DND-41 (cell line): ENCODE measurements around the gene DUSP15.

Experiments used
- ATAC-seq: fragments of 200-7000 bp; cut with Tn5 transposase; 3 replicates; pipeline ENCODE4 v1.9.1; 2021; ENCODE audit warnings: low read depth; ENCODE audit not compliant: insufficient read depth
- DNase-seq: peaks from one replicate; pipeline ENCODE4 v3.0.0-alpha.2; 2020
- H2AFZ ChIP-seq: 2 replicates; pipeline ENCODE4 v1.6.0; 2012; ENCODE audit warnings: low read depth, low read length
- H3K27ac ChIP-seq: 2 replicates; pipeline ENCODE4 v1.5.1; 2012; ENCODE audit warnings: low read length, inconsistent platforms
- H3K27me3 ChIP-seq: fragments of 200-600 bp; sonication (generic); 2 replicates; pipeline ENCODE4 v1.6.0; 2012; ENCODE audit warnings: low read length, mild to moderate bottlenecking, inconsistent platforms; ENCODE audit not compliant: insufficient read depth, poor library complexity
- H3K36me3 ChIP-seq: 2 replicates; pipeline ENCODE4 v1.5.1; 2012; ENCODE audit warnings: low read length, inconsistent platforms; ENCODE audit not compliant: insufficient read depth
- H3K4me1 ChIP-seq: 2 replicates; pipeline ENCODE4 v1.5.1; 2012; ENCODE audit warnings: mild to moderate bottlenecking, low read length; ENCODE audit not compliant: insufficient read depth
- H3K4me2 ChIP-seq: 2 replicates; pipeline ENCODE4 v1.6.0; 2012; ENCODE audit warnings: mild to moderate bottlenecking, moderate library complexity, low read length, inconsistent platforms; ENCODE audit not compliant: insufficient read depth
- H3K4me3 ChIP-seq, 2 experiments: fragments of 200-600 bp in 1 of 2; shearing (Covaris generic) in 1 of 2; 2 replicates each; pipeline ENCODE4 v1.5.1; 2012 to 2016; ENCODE audit warnings: inconsistent platforms in 2 of 2, low read length in 2 of 2, mild to moderate bottlenecking in 2 of 2, low read depth in 1 of 2, moderate library complexity in 1 of 2
- H3K79me2 ChIP-seq: 2 replicates; pipeline ENCODE4 v1.6.0; 2012; ENCODE audit warnings: low read length, inconsistent platforms; ENCODE audit not compliant: insufficient read depth
- H3K9ac ChIP-seq: 2 replicates; pipeline ENCODE4 v1.6.0; 2012; ENCODE audit warnings: low read depth, mild to moderate bottlenecking, inconsistent platforms, low read length, moderate library complexity
- H3K9me3 ChIP-seq: 2 replicates; pipeline ENCODE4 v1.5.1; 2012; ENCODE audit warnings: low read length, moderate library complexity, mild to moderate bottlenecking, inconsistent platforms; ENCODE audit not compliant: insufficient read depth, severe bottlenecking
- H4K20me1 ChIP-seq: 2 replicates; pipeline ENCODE4 v1.6.0; 2012; ENCODE audit warnings: low read length; ENCODE audit not compliant: insufficient read depth
- EZH2 ChIP-seq: IDR thresholded peaks from 3 replicates; pipeline ENCODE4 v1.6.1; 2012; ENCODE audit warnings: borderline replicate concordance, low read depth, mild to moderate bottlenecking, moderate library complexity, low read length, inconsistent platforms; ENCODE audit not compliant: severe bottlenecking
- TF ChIP-seq, protein P1 (sequence below): IDR thresholded peaks from 2 replicates; pipeline ENCODE4 v1.5.1; 2012; ENCODE audit warnings: borderline replicate concordance, low read length, moderate library complexity, mild to moderate bottlenecking; ENCODE audit not compliant: poor library complexity, severe bottlenecking; ENCODE audit errors: extremely low read depth

Gene DUSP15

DNA sequence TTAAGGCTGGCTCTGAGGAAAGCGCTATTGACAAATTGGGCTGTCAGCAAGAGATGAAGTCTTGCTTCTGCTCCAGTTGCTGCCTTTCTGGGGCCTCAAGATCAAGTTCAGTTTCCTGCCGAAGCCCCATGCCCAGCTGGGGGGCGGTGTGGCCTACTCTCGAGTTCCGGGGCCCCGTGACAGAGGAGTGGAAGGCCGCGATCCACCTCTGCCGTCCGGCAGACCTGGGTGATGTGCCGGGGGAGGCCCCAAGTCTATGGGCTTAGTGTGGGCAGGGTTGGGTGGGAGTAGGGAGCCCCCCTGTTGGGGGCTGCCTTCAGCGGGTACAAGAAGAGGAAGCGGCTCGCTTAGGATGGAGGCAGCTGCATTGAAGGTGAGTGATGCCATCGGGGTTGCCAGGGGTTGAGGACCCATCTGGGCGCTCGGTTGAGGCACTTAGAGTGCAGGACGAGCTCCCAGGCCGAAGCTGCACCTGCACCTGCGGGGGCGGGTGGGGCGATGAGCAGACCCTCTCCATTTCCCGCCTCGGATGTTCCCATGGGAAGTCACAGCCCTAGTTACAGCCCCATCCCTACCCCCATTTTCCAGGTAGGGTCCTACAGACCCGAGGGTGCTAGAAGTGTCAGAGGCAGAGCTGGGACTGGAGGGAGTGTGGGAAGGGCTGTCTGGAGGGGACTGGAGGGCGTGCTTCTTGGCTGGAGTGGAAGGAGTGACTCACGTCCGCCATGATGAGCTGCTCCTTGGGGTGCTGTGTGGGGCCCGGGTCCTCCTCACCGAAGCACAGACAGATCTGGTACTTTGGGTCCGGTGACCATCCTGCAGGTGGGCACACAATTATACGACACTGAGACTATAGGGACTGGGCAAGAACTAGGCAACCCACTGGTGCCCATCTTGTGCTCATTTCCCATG is 22.0 kb downstream of the DUSP15 start:
- no peak overlapping the region for H3K4me3 ChIP-seq
- peaks cover 9% of the 10 kb centered on the region for H4K20me1 ChIP-seq
- no peak overlapping the region for H3K4me2 ChIP-seq
- no peaks in the 10 kb centered on the region for H3K79me2 ChIP-seq
- H3K9me3 ChIP-seq, result no peaks in the 10 kb centered on the region
- no peaks in the 10 kb centered on the region for H3K27me3 ChIP-seq
- no peak overlapping the region for H3K9ac ChIP-seq
- H3K4me1 ChIP-seq, result peaks cover 7% of the 10 kb centered on the region
- ATAC-seq (no peak), DNase-seq (no peak)
- no peak overlapping the region for H3K27ac ChIP-seq
- no peaks in the 10 kb centered on the region for H3K36me3 ChIP-seq
- TF ChIP-seq EZH2, result no peak
- TF ChIP-seq, protein P1, sequence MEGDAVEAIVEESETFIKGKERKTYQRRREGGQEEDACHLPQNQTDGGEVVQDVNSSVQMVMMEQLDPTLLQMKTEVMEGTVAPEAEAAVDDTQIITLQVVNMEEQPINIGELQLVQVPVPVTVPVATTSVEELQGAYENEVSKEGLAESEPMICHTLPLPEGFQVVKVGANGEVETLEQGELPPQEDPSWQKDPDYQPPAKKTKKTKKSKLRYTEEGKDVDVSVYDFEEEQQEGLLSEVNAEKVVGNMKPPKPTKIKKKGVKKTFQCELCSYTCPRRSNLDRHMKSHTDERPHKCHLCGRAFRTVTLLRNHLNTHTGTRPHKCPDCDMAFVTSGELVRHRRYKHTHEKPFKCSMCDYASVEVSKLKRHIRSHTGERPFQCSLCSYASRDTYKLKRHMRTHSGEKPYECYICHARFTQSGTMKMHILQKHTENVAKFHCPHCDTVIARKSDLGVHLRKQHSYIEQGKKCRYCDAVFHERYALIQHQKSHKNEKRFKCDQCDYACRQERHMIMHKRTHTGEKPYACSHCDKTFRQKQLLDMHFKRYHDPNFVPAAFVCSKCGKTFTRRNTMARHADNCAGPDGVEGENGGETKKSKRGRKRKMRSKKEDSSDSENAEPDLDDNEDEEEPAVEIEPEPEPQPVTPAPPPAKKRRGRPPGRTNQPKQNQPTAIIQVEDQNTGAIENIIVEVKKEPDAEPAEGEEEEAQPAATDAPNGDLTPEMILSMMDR, result no peak
- no peak overlapping the region for H2AFZ ChIP-seq

- Histone ChIP-seq H3K9me3 (no peaks in the 10 kb centered on the region), H3K27ac (no peak overlapping the region), H3K4me1 (no peaks in the 10 kb centered on the region), H2AFZ (no peak overlapping the region), H3K79me2 (no peaks in the 10 kb centered on the region), H3K27me3 (no peaks in the 10 kb centered on the region), H3K9ac (no peak overlapping the region), H3K4me3 (no peak overlapping the region), H4K20me1 (peaks cover 9% of the 10 kb centered on the region), H3K4me2 (no peak overlapping the region), H3K36me3 (no peaks in the 10 kb centered on the region)
- DNase-seq, result no peak
- no peak; the same call in 1 of the 3 replicates for ATAC-seq
- no peak for TF ChIP-seq EZH2
- TF ChIP-seq, protein P1, result no peak
Measured at GRCh38 chr20:31846793-31847138, 23.6 kb downstream of the DUSP15 start.

- ATAC-seq, result no peak
- H3K27ac ChIP-seq, result no peak within 1 kb of the TSS
- no peaks in the 10 kb centered on the region for H3K4me1 ChIP-seq
- no peaks in the 10 kb centered on the region for H3K36me3 ChIP-seq
- no peak within 1 kb of the TSS for H3K4me3 ChIP-seq
- H3K27me3 ChIP-seq, result no peaks in the 10 kb centered on the region
- H2AFZ ChIP-seq, result no peak within 1 kb of the TSS
- no peaks in the 10 kb centered on the region for H3K79me2 ChIP-seq
- no peak within 1 kb of the TSS for H3K9ac ChIP-seq
- peaks cover 9% of the 10 kb centered on the region for H4K20me1 ChIP-seq
- no peak for DNase-seq
- H3K4me2 ChIP-seq, result no peak within 1 kb of the TSS
- TF ChIP-seq, protein P1, result no peak
- TF ChIP-seq EZH2, result no peak
- no peaks in the 10 kb centered on the region for H3K9me3 ChIP-seq
Measured at GRCh38 chr20:31845300-31845863, 24.9 kb downstream of the DUSP15 start, which contains the start of gene FOXS1. Gene FOXS1, minus strand, starts transcription at chr20:31845604. Its CDS starts 62 bp downstream, at chr20:31845542.
